ENCODE results near the gene AUH. TPM values are rescaled to one million over a fixed set of nuclear protein-coding genes. Genes with fewer than 3 reads are reported as not detected.
A peak's percentile ranks its signal among the peaks of the same experiment; 100 is the strongest.

AUH gene
- total RNA-seq, 1 donor = 19.6 TPM

GRCh38 chr9:91303741-91304415 is 57.8 kb downstream of the AUH start:
- DNase-seq (ENCODE audit: low read depth) = no peak
- no peak for TF ChIP-seq CTCF (IDR thresholded peaks at IDR 0.05; ENCODE audit: insufficient read depth, low read length)

GRCh38 chr9:91302831-91303230 is 58.9 kb downstream of the AUH start:
- H3K4me3 ChIP-seq (ENCODE audit: low read depth, low read length) = no peak overlapping the region
- no peak for TF ChIP-seq CTCF (IDR thresholded peaks at IDR 0.05; ENCODE audit: insufficient read depth, low read length)
- DNase-seq (ENCODE audit: low read depth) = peak; percentile 90

More at GRCh38 chr9:91303741-91304415, 57.8 kb downstream of the AUH start:
- no peak overlapping the region for H3K4me3 ChIP-seq (ENCODE audit: low read depth, low read length)

GRCh38 chr9:91301161-91301560 is 60.6 kb downstream of the AUH start:
- DNase-seq (ENCODE audit: low read depth) = peak; percentile 76
- no peak for TF ChIP-seq CTCF (IDR thresholded peaks at IDR 0.05; ENCODE audit: insufficient read depth, low read length)
- no peak overlapping the region for H3K4me3 ChIP-seq (ENCODE audit: low read depth, low read length)

- no peak for TF ChIP-seq CTCF (IDR thresholded peaks at IDR 0.05; ENCODE audit: insufficient read depth, low read length)
- no peak overlapping the region for H3K4me3 ChIP-seq (ENCODE audit: low read depth, low read length)
- peak; percentile 57 for DNase-seq (ENCODE audit: low read depth)
Observed at GRCh38 chr9:91298311-91298710, 63.4 kb downstream of the AUH start.

- H3K4me3 ChIP-seq (ENCODE audit: low read depth, low read length) = no peak overlapping the region
- DNase-seq (ENCODE audit: low read depth) = no peak
- no peak for TF ChIP-seq CTCF (IDR thresholded peaks at IDR 0.05; ENCODE audit: insufficient read depth, low read length)
Observed at GRCh38 chr9:91297306-91297705, 64.4 kb downstream of the AUH start.

- no peak for DNase-seq (ENCODE audit: low read depth)
- TF ChIP-seq CTCF (IDR thresholded peaks at IDR 0.05; ENCODE audit: insufficient read depth, low read length) = no peak
- no peak overlapping the region for H3K4me3 ChIP-seq (ENCODE audit: low read depth, low read length)
Observed at GRCh38 chr9:91296354-91296753, 65.4 kb downstream of the AUH start.

GRCh38 chr9:91295357-91295756 is 66.4 kb downstream of the AUH start:
- no peak overlapping the region for H3K4me3 ChIP-seq (ENCODE audit: low read depth, low read length)
- TF ChIP-seq CTCF (IDR thresholded peaks at IDR 0.05; ENCODE audit: insufficient read depth, low read length) = no peak
- DNase-seq (ENCODE audit: low read depth) = no peak
